HG03469 (cell line): Measurements from ENCODE around the gene OLFM2.
"Not testable (repeated sequence)": the region's sequence is repeated elsewhere in the genome, so short reads cannot be mapped to it uniquely, and the experiment has no call there.

ENCODE experiments used
- ATAC-seq: cut with Tn5 transposase; IDR thresholded peaks from one replicate; pipeline ENCODE4 v1.9.1; 2021; ENCODE audit warnings: mild to moderate bottlenecking, moderate library complexity, moderate number of reproducible peaks; ENCODE audit not compliant: unreplicated experiment

The OLFM2 gene

DNA sequence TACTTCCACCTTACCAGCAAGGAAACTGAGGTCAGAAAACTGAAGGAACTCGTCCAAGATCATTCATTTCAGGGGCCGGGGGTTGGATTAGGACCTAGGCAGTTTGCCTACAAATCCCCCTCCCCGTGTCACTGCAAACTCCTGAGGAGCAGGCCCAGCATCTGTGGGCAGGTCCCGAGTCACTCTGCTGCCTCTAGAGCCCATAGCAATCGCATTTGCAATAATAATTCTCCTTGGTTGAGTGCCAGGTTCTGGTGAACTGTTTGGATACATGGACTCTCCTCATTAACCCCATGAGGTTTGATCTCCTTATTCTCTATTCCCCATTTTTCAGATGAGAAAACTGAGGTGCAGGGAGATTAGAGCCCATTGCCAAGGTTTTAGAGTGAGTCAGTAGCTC is 100.3 kb downstream of the OLFM2 start:
- no peak for ATAC-seq

DNA sequence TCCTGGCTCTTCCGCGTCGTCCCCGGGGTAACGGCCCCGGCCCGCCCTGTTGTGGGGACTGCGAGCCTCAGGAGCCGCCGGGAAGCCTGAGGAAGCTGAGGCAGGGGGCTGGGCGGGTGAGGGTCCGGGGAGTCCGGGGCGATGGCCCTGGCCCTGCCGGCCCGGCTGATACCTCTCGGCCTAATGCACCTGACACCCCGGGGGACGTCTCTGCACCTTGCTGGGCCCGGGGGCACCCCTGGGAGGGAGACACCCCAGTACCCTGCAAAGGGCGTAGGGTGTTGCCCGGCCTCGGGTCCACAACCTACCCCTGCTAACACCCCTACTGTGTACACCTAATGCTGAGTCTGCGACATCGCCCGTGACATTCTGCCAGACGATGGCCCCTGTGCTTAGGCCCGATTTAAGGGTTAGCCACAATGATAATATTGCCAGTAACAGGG is 100.8 kb downstream of the OLFM2 start:
- peak; percentile 12 for ATAC-seq

DNA sequence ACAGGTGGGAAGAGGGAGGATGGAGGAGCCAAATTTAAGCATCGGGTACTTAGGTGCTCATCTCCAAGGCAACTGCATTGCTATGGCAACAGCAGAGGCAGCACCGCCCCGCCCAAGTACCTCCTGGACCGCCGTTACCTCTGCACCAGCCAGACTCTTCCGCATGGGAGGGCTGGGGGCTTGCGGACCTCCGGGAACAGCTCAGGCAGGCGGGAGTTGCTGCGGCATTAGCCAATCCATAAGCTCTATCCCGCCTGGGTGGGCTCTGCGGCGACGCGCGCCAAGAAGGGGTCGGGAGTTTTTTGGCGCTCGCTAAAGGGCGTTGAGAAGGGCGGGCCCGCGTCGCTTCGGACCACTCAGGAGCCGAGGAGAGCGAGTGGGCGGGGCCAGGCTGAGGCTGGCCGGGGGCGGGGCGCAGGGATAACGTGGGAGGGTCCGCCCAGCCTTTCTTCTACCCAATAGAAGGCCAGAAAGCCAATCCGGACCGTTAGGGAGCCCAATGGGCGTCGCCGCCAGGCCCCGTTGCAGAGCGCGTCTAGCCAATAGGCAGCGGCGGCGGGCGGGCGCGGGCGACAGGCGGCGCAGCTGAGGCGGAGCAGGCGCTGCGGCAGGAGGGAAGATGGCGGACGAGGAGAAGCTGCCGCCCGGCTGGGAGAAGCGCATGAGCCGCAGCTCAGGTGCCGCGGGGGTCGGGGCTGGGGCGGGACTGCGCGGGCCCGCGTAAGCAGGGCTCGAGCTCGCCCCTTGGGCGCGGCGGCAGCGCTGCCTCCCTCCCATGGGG is 101.4 kb downstream of the OLFM2 start, which contains the start of gene PIN1:
Gene PIN1, plus strand, starts transcription at position 593 of the 781 bp plus-strand sequence. Its CDS starts 27 bp downstream, at position 620.
- peak; percentile 74 for ATAC-seq

DNA sequence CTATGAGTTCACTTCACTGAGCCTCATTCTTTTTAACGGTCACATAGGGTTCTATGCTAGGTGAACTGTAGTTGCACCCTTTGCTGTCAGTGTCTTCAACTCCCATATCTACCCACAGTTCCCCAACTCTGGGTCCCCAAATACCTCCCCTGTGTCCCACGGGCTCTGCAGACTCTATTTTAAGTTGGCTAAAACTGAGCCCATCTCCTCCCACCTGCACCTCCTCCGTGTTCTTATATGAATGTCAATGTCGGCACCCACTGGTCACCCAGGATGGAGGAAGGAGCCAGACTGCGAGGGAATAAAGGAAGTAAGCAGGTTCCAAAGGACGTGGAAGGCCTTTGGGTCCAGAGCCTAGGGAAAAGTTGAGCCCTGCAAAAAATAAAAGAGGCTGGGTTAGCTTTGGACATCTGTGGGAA is 102.0 kb downstream of the OLFM2 start:
- no peak for ATAC-seq

DNA sequence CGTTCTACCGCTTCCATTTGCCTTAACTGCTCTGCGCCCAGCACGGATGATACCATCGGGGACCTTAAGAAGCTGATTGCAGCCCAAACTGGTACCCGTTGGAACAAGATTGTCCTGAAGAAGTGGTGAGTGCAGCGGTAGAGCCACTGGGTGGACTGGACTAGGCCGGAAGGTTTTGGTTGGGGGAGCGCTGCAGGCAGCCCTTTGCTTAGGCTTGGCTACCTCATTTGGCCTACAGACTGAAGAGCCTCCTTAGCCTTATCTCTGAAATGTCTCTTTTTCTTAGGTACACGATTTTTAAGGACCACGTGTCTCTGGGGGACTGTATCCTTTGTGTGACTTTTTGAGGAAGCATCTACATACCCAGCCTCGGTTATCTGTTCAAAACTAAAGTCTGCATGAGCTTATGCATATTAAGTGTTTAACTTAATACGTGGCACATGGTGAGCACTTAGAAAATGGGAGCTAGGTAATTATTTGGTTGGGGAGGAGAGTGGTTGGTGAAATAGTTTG is 107.7 kb downstream of the OLFM2 start:
- no peak for ATAC-seq

DNA sequence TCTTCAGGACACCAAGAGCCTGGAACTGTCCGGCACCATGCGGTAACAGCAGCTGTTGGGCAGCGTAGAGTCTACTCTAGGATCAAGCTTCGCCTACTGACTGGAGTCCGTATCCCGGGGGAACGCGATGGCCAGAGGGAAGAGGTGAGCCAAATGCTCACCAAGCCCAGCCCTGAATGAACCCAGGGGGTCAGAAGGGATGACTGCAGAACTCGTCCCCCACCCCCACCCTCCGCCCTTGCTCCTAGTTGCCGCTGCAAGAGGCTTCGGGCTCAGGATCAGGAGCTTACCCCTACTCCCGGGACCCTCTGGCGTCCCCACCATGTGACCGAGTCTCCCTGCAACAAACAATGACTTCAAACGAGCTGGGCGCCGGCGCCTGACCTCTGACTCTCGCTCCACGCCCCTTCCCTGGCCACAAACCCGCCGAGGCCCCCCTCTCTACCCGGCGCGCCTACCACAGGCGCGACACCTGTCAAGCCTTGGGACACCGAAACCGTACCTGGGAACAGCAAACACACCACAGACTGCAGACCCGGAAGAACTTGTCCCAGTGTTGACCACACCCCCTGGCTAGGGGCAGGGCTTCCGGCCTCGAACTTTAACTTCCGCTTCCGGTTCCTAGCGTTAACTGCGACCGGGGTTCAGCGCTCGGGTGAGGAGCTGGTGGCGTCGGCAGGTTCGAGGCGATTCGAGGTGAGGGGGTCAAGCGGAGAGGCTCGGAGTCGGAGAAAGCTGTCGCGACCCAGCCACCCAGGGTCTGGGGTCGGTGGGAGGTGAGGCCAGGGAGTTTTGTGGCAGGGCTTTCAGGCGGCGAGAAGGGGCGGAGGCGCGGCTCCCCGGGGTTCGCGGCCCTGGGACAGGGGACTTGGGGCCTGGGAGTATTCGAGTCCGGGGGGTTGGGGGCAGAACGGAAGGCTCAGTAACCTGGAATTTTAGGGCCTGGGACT is 108.8 kb downstream of the OLFM2 start, which contains the start of gene UBL5:
Gene UBL5, plus strand, starts transcription at position 630 of the 950 bp plus-strand sequence. CDS start 420 bp downstream, outside the sequence.
- peak; percentile 73 for ATAC-seq

DNA sequence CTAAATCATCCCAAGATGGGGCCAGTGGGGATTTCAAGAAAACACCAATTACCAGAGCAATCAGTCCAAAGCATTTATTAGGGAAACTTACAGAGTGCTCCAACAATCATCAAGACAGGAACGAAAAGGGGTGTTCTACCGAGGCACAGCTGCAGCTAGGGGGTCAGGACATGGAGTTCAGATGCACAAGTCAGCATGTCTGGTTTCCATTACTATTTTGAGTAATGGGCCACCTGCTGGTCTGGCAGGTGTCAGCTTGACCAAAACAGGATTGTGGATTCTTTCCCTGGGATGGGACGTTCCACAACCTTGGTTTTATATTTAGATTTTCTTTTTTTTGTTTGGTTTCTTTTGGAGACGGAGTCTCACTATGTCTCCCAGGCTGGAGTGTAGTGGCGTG is 112.5 kb downstream of the OLFM2 start:
- no peak for ATAC-seq

DNA sequence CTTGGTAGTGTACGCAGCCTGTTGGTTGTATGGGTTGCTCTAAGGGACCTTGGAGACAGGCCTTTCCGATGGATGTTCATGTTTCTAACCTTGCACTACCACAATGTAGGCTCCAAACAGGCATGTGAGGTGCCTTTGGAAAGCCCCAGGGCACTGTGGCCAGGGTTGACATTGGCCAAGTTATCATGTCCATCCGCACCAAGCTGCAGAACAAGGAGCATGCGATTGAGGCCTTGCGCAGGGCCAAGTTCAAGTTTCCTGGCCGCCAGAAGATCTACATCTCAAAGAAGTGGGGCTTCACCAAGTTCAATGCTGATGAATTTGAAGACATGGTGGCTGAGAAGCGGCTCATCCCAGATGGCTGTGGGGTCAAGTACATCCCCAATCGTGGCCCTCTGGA is 116.3 kb downstream of the OLFM2 start:
- ATAC-seq, result not testable (repeated sequence)

DNA sequence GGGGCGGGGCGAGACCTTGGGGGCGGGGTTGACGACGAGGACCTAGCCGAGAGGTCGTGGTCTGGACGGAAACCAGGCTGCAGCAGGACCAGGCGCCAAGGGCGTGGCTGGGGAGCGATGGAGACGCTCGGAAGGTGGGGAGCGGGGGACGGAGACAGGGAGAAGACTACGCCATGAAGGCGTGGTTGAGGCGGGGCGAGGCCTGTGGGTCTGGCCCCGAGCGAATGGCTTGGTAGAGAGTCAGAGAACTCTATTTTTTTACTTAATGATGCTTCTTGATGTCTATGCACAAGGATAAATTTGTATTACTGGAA is 116.8 kb downstream of the OLFM2 start:
- ATAC-seq, result no peak

DNA sequence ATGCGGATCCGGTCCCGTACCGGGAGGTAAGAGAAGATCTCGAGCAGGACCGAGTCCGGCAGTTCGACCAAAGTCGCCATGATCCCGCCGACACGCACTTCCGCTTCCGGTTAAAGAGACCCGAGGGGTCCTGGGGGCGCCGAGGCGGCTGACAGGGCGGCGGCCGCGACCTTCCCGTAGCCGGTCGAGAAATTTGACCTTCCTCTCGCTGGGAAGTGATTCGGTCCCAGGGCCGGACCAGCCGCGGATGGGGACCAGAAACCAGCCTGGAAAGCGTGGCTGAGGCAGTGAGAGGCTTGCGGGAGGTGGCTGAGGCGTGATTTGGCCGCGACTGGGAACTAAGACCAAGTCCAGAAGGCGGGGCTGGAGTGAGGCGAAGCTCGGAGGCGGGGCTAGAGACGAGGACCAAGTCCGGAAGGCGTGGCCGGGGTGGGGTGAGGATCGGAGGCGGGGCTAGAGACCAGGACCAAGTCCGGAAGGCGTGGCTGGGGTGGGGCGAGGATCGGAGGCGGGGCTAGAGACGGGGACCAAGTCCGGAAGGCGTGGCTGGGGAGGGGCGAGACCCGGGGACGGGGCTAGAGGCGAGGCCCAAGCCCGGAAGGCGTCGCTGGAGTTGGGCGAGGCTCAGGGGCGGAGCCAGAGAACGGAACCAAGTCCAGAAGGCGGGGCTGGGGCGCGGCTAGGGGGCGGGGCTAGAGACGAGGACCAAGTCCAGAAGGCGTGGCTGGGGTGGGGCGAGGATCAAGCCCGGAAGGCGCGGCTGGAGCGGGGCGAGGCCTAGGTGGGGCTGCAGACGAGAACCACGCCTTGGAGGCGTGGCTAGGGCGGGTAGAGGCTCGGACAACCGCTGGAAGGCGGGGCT is 117.3 kb downstream of the OLFM2 start, which contains the start of gene FBXL12:
Gene FBXL12, minus strand, starts transcription at position 346 of the 862 bp plus-strand sequence. Its CDS starts 266 bp downstream, at position 80.
- ATAC-seq, result peak; percentile 71

DNA sequence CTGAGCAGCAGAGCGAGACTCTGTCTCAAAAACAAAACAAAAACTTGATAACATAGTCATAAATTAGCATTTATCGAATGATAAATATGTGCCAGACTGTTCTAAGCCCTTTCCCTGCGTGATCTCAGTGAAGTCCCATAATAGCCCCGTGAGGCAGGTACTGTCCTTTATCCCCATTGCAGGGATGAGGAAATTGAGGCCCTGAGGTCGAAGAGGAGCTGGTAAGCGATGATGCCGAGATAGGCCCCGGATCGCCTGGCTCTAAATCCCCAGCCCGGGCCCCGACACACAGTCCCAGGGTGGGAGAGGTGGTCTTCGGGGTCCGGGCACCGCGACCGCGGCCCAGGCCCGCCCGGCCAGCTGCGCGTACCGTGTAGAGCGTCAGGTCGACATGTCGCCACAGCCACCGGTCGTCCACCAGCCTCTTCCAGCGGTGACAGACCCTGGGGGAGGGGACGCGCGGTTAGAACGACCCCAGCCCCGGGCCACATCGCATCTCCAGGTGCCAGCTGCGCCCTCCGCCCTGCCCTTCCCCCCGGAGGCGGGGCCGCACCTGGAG is 118.1 kb downstream of the OLFM2 start:
- no peak for ATAC-seq

DNA sequence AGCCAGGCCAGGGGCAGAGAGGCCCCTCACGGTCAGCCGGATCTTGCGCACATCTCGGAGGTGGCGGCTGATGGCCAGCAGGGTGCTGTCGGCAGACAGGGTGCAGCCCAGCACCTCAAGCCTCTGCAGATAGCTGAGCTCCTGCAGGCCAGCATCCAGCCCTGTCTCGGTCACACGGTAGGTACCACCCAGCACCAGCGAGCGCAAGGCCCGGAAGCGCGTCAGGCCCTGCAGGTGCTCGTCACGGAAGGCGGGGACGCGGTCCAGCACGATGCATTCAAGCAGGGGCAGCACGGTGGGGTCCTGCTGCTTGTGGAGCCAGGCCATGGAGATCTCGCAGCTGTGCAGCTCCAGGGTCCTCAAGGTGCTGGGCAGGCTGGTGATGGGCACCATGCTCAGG is 125.2 kb downstream of the OLFM2 start:
- no peak for ATAC-seq

DNA sequence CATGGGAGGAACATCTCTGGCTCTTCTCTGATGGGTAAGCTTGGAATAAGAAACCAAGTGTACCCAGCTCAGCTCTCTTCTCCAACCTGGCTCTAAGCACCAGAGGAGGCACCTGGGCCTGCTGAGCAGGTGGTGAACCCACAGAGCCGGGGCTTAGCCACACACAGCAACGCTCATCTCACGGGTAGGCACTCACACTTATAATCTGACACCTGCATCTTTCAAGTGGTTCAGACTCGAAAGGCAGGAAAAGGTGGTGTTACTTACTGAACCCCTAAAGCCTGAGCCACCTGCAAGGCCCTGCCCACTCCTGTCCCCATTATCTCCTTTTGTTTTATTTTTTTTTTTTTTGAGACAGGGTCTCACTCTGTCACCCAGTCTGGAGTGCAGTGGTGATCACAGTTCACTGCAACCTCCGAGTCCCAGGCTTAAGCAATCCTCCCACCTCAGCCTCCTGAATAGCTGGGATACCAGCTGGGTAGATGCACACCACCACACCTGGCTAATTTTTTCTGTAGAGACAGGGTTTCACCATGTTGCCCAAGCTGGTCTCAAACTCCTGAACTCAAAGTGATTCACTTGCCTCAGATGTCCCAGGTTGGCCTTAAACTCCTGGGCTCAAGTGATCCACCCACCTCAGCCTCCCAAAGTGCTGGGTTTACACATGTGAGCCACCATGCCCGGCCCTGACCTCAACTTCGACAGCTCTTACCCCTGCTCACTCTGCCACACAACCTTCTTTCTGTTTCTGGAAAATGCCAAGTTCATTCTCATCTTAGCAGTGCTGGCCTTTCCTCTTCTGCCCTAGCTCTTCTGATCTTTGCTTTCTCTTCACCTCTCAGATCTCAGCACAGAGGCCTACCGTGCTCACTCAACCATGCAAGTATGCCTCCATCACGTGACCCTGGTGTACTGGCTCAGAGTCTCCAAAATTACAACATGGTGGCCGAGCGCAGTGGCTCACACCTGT is 127.2 kb downstream of the OLFM2 start:
- ATAC-seq, result no peak

DNA sequence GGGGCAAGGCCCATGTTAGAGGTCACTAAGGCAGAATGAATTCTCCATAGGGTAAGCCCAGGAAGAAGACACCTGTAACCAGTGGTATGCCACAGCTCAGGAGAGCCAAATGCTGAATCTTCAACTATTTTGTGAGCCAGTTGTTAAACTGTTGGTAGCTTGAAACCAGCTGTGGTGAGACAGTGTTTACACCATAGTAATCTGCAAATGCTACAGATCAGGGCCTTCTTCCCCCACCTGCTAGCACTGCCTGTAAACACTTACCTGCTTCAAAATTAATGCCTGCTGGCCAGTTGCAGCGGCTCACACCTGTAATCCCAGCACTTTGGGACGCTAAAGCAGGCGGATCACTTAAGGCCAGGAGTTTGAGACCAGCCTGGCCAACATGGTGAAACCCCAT is 129.5 kb downstream of the OLFM2 start:
- ATAC-seq, result no peak
